Endodermal cell (in vitro differentiated cells): ENCODE measurements around the gene FAM53C. TPM values are rescaled to one million over a fixed set of nuclear protein-coding genes. Genes with fewer than 3 reads are reported as not detected.

Experiments
- DNase-seq: peaks from one replicate; pipeline ENCODE4 v3.0.0-alpha.2; 2017
- H3K27ac ChIP-seq: 2 replicates; pipeline ENCODE4 v1.5.1; 2013; ENCODE audit warnings: mild to moderate bottlenecking, low read depth, low read length, moderate library complexity
- H3K27me3 ChIP-seq: 2 replicates; pipeline ENCODE4 v1.6.1; 2013; ENCODE audit warnings: mild to moderate bottlenecking, low read length, moderate library complexity; ENCODE audit not compliant: insufficient read depth, control insufficient read depth, poor library complexity, severe bottlenecking
- H3K36me3 ChIP-seq: 2 replicates; pipeline ENCODE4 v1.7.0; 2013; ENCODE audit warnings: mild to moderate bottlenecking, low read length, moderate library complexity; ENCODE audit not compliant: control insufficient read depth, insufficient read depth
- H3K4me1 ChIP-seq: one replicate; pipeline ENCODE4 v1.7.0; 2013; ENCODE audit warnings: low read length; ENCODE audit not compliant: control insufficient read depth, insufficient read depth
- H3K4me3 ChIP-seq: 2 replicates; pipeline ENCODE4 v1.5.1; 2013; ENCODE audit warnings: mild to moderate bottlenecking, low read length, moderate library complexity
- H3K9ac ChIP-seq: 2 replicates; pipeline ENCODE4 v1.6.1; 2013; ENCODE audit warnings: mild to moderate bottlenecking, low read length, moderate library complexity; ENCODE audit not compliant: poor library complexity, severe bottlenecking; ENCODE audit errors: extremely low read depth
- H3K9me3 ChIP-seq: 2 replicates; pipeline ENCODE4 v1.6.1; 2013; ENCODE audit warnings: mild to moderate bottlenecking, low read length, moderate library complexity; ENCODE audit not compliant: control insufficient read depth
- H3K27ac Mint-ChIP-seq: 2 replicates; pipeline ENCODE4 v1.8.0; 2020; ENCODE audit warnings: mixed read lengths
- H3K27me3 Mint-ChIP-seq: 2 replicates; pipeline ENCODE4 v1.8.0; 2021; ENCODE audit warnings: mild to moderate bottlenecking, mixed read lengths; ENCODE audit not compliant: insufficient read depth
- H3K36me3 Mint-ChIP-seq: 2 replicates; pipeline ENCODE4 v1.8.0; 2020; ENCODE audit warnings: low read depth, mixed read lengths
- H3K4me1 Mint-ChIP-seq: 2 replicates; pipeline ENCODE4 v1.8.0; 2020; ENCODE audit warnings: mixed read lengths
- H3K4me3 Mint-ChIP-seq: 2 replicates; pipeline ENCODE4 v1.8.0; 2020; ENCODE audit warnings: mild to moderate bottlenecking, moderate library complexity, mixed read lengths
- H3K9me3 Mint-ChIP-seq: 2 replicates; pipeline ENCODE4 v1.8.0; 2020; ENCODE audit warnings: mild to moderate bottlenecking, mixed read lengths
- WGBS, 2 experiments: methylation state at CpG; one replicate each; pipeline versions ENCODE4 v1.1.5 to v1.1.7; 2013; ENCODE audit warnings: missing lambda C conversion rate in 2 of 2, mixed read lengths in 1 of 2; ENCODE audit not compliant: insufficient coverage in 1 of 2, insufficient read length in 1 of 2; 5-methylcytosine and 5-hydroxymethylcytosine counted together
- total RNA-seq, 2 donors: library from RNA; stranded (reverse); fragmentation: NEBNext Ultra II Directional in 1 of 2; extraction: Animal tissue kit (Norgen Biotek cat#: 25700) in 1 of 2; gene quantifications; 2 replicates in 1 of 2; 3 replicates in 1 of 2; pipeline ENCODE4 v1.2.1, GENCODE V29; 2021
- TF ChIP-seq, protein P1 (sequence below): fragments of 200-600 bp; sonication (generic); conservative IDR thresholded peaks from 2 replicates; pipeline ENCODE4 v1.5.0; 2021; ENCODE audit warnings: antibody characterized with exemption, mild to moderate bottlenecking

Gene FAM53C
- total RNA-seq, 2 donors from 2014 or later: 41.6 to 46.4 TPM

DNA sequence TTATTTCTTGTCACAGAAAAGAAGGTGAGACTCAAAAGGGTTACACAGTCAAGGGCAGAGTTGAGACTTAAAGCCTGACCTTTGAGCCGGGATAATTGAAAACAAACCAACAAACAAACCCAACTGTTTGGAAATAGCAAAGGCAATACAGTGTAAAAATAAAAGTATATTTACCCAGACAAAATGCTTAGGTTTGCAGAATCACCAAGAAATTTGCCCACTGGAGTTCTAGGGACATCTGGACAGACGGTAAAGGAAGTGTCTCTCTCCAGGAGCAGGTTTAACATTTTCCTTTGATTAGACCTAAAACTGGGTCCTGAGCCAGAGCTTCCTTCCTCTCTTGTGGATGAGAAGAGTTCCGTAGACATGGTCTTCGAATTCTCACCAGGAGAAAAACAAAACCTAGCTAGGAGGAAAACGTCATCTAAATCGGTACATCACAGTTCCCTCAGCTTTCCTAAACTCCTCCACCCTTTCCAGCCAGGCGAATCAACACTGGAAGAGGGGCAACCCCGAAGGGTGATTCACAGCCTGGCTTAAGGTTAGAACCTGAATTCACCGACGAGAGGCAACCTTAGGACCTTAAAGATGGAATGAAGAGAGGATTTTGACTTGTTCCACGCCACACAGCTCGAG lies 7.1 kb upstream of the FAM53C start:
- Histone ChIP-seq H3K4me1 (no peaks in the 10 kb centered on the region), H3K27me3 (no peaks in the 10 kb centered on the region), H3K9ac (peak overlapping the region; percentile 59), H3K36me3 (peaks cover 6% of the 10 kb centered on the region), H3K27ac (peak overlapping the region; percentile 33), H3K9me3 (no peaks in the 10 kb centered on the region), H3K4me3 (peak overlapping the region; percentile 82)
- DNase-seq: no peak
- TF ChIP-seq, protein P1, sequence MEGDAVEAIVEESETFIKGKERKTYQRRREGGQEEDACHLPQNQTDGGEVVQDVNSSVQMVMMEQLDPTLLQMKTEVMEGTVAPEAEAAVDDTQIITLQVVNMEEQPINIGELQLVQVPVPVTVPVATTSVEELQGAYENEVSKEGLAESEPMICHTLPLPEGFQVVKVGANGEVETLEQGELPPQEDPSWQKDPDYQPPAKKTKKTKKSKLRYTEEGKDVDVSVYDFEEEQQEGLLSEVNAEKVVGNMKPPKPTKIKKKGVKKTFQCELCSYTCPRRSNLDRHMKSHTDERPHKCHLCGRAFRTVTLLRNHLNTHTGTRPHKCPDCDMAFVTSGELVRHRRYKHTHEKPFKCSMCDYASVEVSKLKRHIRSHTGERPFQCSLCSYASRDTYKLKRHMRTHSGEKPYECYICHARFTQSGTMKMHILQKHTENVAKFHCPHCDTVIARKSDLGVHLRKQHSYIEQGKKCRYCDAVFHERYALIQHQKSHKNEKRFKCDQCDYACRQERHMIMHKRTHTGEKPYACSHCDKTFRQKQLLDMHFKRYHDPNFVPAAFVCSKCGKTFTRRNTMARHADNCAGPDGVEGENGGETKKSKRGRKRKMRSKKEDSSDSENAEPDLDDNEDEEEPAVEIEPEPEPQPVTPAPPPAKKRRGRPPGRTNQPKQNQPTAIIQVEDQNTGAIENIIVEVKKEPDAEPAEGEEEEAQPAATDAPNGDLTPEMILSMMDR: no peak
- H3K4me3 Mint-ChIP-seq: peak overlapping the region; percentile 90
- no peaks in the 10 kb centered on the region for H3K27me3 Mint-ChIP-seq
- peak overlapping the region; percentile 99 for H3K27ac Mint-ChIP-seq
- no peaks in the 10 kb centered on the region for H3K9me3 Mint-ChIP-seq
- H3K4me1 Mint-ChIP-seq: peaks cover 15% of the 10 kb centered on the region
- peaks cover 3% of the 10 kb centered on the region for H3K36me3 Mint-ChIP-seq
- WGBS, 2 experiments: 7 to 17% methylated on average over 7 to 12 of the region's 12 CpGs

DNA sequence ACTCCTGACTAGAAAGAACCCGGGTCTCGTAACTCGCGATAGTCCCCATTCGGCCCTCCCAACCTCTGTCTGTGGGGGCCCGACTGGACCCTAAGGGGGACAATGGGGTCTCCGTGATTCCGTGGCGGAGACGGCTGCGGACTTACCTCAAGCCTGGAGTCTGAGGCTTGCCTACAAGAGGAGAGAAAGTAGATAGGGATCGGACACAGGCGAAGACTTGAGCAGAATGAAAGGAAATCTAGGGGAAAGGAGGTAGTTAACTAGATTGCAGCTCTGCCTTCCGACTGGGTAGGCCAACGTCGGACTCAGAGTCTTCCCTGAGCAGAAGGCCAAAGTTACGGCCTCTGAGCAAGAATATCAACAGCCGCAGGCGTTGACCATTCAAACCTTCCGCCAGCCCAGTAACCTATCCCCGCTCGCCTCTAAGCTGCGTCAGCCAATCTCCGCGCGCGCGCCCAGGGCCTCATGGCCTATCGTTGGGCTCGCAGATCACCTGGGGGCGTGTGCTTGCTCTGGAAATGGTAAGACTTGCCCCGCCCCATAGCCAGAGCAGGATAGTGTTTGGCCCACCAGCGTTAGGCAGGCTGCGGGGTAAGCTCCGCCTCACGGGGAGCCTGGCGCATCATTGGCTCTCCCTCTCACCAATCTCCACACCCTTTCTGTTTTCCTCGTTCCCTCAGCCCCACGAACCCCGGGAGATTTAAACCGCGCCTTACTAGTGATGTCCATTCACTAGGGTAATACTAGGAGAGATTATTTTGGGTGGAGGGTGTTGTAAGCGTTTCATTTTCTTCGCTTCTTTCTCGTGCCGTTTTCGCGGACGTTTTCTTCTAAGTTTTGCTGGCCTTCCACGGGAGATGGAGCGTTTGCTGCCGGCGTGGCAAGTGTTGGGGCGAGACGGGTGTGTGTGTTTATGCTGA lies 6.4 kb upstream of the FAM53C start, which contains the start of gene CDC25C:
CDC25C (minus strand) TSS at position 356 of the 920 bp plus-strand sequence. CDS start 624 bp downstream, outside the sequence.
- peak; percentile 99 for DNase-seq
- no peaks in the 10 kb centered on the region for H3K36me3 Mint-ChIP-seq
- Histone ChIP-seq H3K27ac (peak within 1 kb of the TSS; percentile 33), H3K27me3 (no peaks in the 10 kb centered on the region), H3K36me3 (peaks cover 6% of the 10 kb centered on the region), H3K9me3 (no peaks in the 10 kb centered on the region), H3K9ac (peak within 1 kb of the TSS; percentile 59), H3K4me1 (no peaks in the 10 kb centered on the region), H3K4me3 (peak within 1 kb of the TSS; percentile 82)
- peaks cover 18% of the 10 kb centered on the region for H3K4me1 Mint-ChIP-seq
- WGBS, 2 experiments: 0 to 1% methylated on average over 17 to 55 of the region's 55 CpGs
- TF ChIP-seq, protein P1: no peak
- H3K9me3 Mint-ChIP-seq: no peaks in the 10 kb centered on the region
- H3K4me3 Mint-ChIP-seq: peak within 1 kb of the TSS; percentile 90
- H3K27me3 Mint-ChIP-seq: no peaks in the 10 kb centered on the region
- H3K27ac Mint-ChIP-seq: peak within 1 kb of the TSS; percentile 99

GRCh38 chr5:138334867-138335447 lies 3.1 kb upstream of the FAM53C start:
- Histone ChIP-seq H3K9ac (no peak overlapping the region), H3K9me3 (no peaks in the 10 kb centered on the region), H3K4me3 (no peak overlapping the region), H3K27me3 (no peaks in the 10 kb centered on the region), H3K36me3 (no peaks in the 10 kb centered on the region), H3K27ac (no peak overlapping the region), H3K4me1 (peaks cover 1% of the 10 kb centered on the region)
- H3K4me3 Mint-ChIP-seq: no peak overlapping the region
- no peaks in the 10 kb centered on the region for H3K36me3 Mint-ChIP-seq
- peaks cover 30% of the 10 kb centered on the region for H3K4me1 Mint-ChIP-seq
- 90% methylated on average over 3 of the region's 3 CpGs; no CpG with 5 or more reads in 1 of the 2 experiments for WGBS, 2 experiments
- no peaks in the 10 kb centered on the region for H3K9me3 Mint-ChIP-seq
- peak overlapping the region; percentile 22 for H3K27ac Mint-ChIP-seq
- no peak for DNase-seq
- TF ChIP-seq, protein P1: no peak
- H3K27me3 Mint-ChIP-seq: no peaks in the 10 kb centered on the region
